Measurements from ENCODE around the gene ATP7A.

DNA sequence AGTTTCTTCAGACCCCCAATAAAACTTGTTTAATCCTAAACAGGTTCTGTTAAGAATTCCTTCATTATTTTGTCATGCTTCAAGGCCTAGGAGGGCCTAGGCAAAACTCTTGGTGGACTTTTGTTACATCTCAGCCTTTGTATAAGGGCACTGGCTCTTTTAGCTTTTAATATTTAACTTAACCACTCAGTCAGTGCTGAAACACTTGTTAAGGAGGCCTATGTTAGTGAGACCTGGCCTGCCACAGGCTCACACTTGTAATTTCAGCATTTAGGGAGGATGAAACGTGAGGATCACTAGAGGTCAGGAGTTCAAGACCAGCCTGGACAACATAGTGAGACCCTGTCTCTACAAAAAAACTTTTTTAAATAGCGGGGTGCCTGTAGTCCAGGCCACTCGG is 160.8 kb downstream of the ATP7A start:
- no peak for TF ChIP-seq GATA2 (CRISPR knock-in tag; IDR thresholded peaks at IDR 0.05)
- TF ChIP-seq EP300 (IDR thresholded peaks at IDR 0.05; ENCODE audit: borderline replicate concordance in 1 of 2, low read depth in 1 of 2, low read length in 1 of 2) = no peak
- TF ChIP-seq, protein P1, sequence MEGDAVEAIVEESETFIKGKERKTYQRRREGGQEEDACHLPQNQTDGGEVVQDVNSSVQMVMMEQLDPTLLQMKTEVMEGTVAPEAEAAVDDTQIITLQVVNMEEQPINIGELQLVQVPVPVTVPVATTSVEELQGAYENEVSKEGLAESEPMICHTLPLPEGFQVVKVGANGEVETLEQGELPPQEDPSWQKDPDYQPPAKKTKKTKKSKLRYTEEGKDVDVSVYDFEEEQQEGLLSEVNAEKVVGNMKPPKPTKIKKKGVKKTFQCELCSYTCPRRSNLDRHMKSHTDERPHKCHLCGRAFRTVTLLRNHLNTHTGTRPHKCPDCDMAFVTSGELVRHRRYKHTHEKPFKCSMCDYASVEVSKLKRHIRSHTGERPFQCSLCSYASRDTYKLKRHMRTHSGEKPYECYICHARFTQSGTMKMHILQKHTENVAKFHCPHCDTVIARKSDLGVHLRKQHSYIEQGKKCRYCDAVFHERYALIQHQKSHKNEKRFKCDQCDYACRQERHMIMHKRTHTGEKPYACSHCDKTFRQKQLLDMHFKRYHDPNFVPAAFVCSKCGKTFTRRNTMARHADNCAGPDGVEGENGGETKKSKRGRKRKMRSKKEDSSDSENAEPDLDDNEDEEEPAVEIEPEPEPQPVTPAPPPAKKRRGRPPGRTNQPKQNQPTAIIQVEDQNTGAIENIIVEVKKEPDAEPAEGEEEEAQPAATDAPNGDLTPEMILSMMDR (IDR thresholded peaks at IDR 0.05) = no peak
- TF ChIP-seq POLR2AphosphoS5 (IDR thresholded peaks at IDR 0.05; ENCODE audit: low read depth, low read length) = no peak
- TF ChIP-seq RFX5 (IDR thresholded peaks at IDR 0.05; ENCODE audit: low read length) = no peak
- no peak for TF ChIP-seq FOXM1 (IDR thresholded peaks at IDR 0.05; ENCODE audit: low read depth)
- TF ChIP-seq, protein P2, sequence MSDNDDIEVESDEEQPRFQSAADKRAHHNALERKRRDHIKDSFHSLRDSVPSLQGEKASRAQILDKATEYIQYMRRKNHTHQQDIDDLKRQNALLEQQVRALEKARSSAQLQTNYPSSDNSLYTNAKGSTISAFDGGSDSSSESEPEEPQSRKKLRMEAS (IDR thresholded peaks at IDR 0.05; ENCODE audit: low read depth) = no peak
- no peak for TF ChIP-seq SMC3 (IDR thresholded peaks at IDR 0.05; ENCODE audit: low read depth, low read length)
- TF ChIP-seq, protein P3, sequence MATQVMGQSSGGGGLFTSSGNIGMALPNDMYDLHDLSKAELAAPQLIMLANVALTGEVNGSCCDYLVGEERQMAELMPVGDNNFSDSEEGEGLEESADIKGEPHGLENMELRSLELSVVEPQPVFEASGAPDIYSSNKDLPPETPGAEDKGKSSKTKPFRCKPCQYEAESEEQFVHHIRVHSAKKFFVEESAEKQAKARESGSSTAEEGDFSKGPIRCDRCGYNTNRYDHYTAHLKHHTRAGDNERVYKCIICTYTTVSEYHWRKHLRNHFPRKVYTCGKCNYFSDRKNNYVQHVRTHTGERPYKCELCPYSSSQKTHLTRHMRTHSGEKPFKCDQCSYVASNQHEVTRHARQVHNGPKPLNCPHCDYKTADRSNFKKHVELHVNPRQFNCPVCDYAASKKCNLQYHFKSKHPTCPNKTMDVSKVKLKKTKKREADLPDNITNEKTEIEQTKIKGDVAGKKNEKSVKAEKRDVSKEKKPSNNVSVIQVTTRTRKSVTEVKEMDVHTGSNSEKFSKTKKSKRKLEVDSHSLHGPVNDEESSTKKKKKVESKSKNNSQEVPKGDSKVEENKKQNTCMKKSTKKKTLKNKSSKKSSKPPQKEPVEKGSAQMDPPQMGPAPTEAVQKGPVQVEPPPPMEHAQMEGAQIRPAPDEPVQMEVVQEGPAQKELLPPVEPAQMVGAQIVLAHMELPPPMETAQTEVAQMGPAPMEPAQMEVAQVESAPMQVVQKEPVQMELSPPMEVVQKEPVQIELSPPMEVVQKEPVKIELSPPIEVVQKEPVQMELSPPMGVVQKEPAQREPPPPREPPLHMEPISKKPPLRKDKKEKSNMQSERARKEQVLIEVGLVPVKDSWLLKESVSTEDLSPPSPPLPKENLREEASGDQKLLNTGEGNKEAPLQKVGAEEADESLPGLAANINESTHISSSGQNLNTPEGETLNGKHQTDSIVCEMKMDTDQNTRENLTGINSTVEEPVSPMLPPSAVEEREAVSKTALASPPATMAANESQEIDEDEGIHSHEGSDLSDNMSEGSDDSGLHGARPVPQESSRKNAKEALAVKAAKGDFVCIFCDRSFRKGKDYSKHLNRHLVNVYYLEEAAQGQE (IDR thresholded peaks at IDR 0.05; ENCODE audit: low read depth, low read length) = no peak
- TF ChIP-seq EZH2phosphoT487 (IDR thresholded peaks at IDR 0.05; ENCODE audit: borderline replicate concordance, low read depth) = no peak
